Left ventricle myocardium inferior (tissue), 1 donor: ENCODE results near the gene SNF8. TPM values are rescaled to one million over a fixed set of nuclear protein-coding genes. Genes with fewer than 3 reads are reported as not detected.

Experiments
- DNase-seq: peaks from one replicate; pipeline ENCODE4 v3.0.0-alpha.2; 2020
- H3K27ac ChIP-seq: fragments of 200-600 bp; replicated peaks from 2 replicates; pipeline ENCODE4 v1.8.0; 2021
- H3K27me3 ChIP-seq: fragments of 200-600 bp; 2 replicates; pipeline ENCODE4 v1.8.0; 2021; ENCODE audit warnings: low read depth
- H3K36me3 ChIP-seq: fragments of 200-600 bp; 2 replicates; pipeline ENCODE4 v1.8.0; 2021
- H3K4me1 ChIP-seq: fragments of 200-600 bp; 2 replicates; pipeline ENCODE4 v1.8.0; 2021
- H3K4me3 ChIP-seq: fragments of 200-600 bp; 2 replicates; pipeline ENCODE4 v1.8.0; 2021; ENCODE audit warnings: mild to moderate bottlenecking, moderate library complexity
- H3K9me3 ChIP-seq: fragments of 200-600 bp; replicated peaks from 2 replicates; pipeline ENCODE4 v1.8.0; 2021
- intact Hi-C: fragments of 100-400 bp; cut with micrococcal nuclease; formaldehyde crosslinking; loops from one replicate; pipeline ENCODE4 v1.11.0; 2022
- total RNA-seq: library from RNA; stranded (reverse); fragmentation: NEBNext Ultra II Directional; extraction: Animal tissue kit (Norgen Biotek cat#: 25700); gene quantifications from one replicate; pipeline ENCODE4 v1.2.1, GENCODE V29; 2021
- TF ChIP-seq, protein P1 (sequence below): fragments of 200-600 bp; IDR thresholded peaks from 2 replicates; pipeline ENCODE4 v1.8.0; 2021; ENCODE audit warnings: antibody characterized with exemption, mild to moderate bottlenecking, borderline replicate concordance
- donor health status: DM: no; HTN: yes; CAD: no; lungs with severe emphysema.

Gene SNF8
- total RNA-seq, 1 donor from 2014 or later: 111 TPM

DNA sequence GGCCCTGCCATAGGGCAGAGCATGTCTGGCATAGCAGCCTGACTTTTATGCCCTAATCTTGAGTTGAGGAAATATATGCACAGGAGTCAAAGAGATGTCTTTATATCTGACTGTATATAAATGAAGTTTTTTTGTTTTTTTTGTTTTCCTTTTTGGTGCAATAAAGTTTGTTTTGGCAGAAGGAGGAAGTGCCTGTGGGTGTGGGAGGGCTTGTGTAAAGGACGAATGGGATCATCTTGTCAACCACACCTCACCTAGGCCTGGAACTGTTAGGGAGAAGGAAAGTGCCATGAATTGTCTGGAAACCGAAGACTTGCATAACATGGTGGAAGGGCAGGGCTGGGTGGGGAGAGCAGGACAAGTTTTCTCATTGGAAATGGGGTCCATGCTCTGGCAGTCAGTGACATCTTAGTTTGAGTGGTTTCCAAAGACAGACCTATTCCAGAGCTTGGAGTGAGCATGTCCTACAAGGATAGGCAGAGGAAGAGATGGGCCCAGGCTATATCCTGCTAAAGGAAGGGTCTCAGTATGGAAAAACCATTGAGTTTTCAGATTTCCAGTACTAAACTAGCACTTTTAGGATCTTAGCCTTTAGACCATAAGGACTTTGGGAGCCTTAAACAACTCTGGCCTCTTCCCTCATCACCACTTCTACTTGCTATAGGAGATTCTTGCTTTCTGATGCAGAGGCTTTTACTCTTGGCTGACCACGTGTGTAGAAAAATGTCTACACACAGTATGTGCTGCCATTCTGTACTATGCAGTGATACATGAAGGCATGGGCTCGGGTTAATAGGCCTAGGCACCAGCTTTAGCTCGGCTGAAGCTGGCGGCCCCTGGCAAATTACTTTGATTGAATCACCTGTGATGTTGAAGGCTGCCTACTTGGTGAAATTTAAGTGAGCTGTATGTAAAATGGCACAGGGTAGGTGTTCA, 15.5 kb downstream of the SNF8 start:
- TF ChIP-seq, protein P1, sequence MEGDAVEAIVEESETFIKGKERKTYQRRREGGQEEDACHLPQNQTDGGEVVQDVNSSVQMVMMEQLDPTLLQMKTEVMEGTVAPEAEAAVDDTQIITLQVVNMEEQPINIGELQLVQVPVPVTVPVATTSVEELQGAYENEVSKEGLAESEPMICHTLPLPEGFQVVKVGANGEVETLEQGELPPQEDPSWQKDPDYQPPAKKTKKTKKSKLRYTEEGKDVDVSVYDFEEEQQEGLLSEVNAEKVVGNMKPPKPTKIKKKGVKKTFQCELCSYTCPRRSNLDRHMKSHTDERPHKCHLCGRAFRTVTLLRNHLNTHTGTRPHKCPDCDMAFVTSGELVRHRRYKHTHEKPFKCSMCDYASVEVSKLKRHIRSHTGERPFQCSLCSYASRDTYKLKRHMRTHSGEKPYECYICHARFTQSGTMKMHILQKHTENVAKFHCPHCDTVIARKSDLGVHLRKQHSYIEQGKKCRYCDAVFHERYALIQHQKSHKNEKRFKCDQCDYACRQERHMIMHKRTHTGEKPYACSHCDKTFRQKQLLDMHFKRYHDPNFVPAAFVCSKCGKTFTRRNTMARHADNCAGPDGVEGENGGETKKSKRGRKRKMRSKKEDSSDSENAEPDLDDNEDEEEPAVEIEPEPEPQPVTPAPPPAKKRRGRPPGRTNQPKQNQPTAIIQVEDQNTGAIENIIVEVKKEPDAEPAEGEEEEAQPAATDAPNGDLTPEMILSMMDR: no peak
- Histone ChIP-seq H3K36me3 (peaks cover 98% of the 10 kb centered on the region), H3K27ac (no peak overlapping the region), H3K4me3 (no peak overlapping the region), H3K9me3 (no peaks in the 10 kb centered on the region), H3K4me1 (peaks cover 28% of the 10 kb centered on the region), H3K27me3 (no peaks in the 10 kb centered on the region)
- DNase-seq: no peak
- intact Hi-C loops: no loop called here

DNA sequence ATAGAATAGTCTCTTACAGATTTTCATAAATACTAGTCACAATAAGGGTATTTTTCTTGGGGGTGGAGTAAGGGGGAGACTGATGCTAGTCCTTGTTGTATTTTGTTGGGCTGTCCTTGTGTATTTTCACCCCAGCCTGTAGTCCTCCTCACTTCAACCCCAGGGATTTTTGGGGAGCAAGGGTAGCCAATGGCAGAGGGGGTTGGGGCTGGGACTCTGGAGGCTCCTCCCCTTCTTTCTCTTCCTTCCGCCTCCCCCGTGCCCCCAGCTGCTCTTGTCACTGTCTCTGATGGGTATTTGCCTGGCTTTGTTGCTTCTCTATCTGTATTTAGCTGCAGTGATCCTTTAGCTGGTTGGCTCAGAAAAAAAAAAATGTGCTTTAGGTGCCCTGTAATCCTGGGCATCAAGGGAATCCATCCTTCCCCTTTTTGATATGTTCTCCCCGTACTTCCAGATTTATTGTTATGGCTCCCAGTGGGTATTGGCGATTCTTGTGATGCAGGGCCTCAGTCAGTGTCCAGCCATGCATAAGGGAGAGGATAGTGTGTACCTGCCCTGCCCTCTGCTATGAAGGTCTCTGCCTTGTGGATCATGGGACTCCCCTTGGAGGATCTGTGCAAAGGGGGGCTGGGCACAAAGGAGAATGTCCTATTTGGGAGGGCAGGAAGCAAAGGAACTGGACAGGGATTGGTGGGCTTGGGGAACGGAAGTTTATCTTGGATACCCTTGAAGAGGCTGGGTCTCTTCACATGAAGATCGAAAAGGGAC, 16.5 kb downstream of the SNF8 start:
- intact Hi-C loops: no loop called here
- TF ChIP-seq, protein P1: no peak
- H3K36me3 ChIP-seq: peaks cover 98% of the 10 kb centered on the region

DNA sequence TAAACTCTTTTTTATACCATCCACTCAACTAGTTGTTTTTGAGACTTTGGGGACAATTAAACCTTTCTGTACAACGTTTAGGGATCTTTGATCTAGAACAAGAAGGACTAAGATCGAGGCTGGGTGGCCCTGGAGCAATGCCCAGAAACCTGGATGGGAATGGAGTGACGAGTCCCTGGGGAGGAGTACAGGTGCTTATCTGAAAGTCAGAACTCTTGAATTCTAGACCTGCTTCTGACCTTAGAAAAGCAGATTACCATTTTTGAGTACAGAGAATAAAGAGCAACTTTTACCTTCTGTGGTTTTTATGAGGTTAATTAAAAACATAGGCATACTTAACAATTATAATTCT, 18.7 kb downstream of the SNF8 start:
- intact Hi-C loops: no loop called here
- H3K4me1 ChIP-seq: peaks cover 28% of the 10 kb centered on the region
- H3K9me3 ChIP-seq: no peaks in the 10 kb centered on the region
- TF ChIP-seq, protein P1: no peak
- no peaks in the 10 kb centered on the region for H3K27me3 ChIP-seq
- H3K27ac ChIP-seq: no peak overlapping the region
- H3K4me3 ChIP-seq: no peak overlapping the region
- no peak for DNase-seq
- H3K36me3 ChIP-seq: peaks cover 98% of the 10 kb centered on the region

More for the DNA sequence above, 16.5 kb downstream of the SNF8 start:
- H3K27me3 ChIP-seq: no peaks in the 10 kb centered on the region
- peaks cover 28% of the 10 kb centered on the region for H3K4me1 ChIP-seq
- DNase-seq: no peak
- H3K9me3 ChIP-seq: no peaks in the 10 kb centered on the region
- H3K27ac ChIP-seq: no peak overlapping the region
- H3K4me3 ChIP-seq: no peak overlapping the region

DNA sequence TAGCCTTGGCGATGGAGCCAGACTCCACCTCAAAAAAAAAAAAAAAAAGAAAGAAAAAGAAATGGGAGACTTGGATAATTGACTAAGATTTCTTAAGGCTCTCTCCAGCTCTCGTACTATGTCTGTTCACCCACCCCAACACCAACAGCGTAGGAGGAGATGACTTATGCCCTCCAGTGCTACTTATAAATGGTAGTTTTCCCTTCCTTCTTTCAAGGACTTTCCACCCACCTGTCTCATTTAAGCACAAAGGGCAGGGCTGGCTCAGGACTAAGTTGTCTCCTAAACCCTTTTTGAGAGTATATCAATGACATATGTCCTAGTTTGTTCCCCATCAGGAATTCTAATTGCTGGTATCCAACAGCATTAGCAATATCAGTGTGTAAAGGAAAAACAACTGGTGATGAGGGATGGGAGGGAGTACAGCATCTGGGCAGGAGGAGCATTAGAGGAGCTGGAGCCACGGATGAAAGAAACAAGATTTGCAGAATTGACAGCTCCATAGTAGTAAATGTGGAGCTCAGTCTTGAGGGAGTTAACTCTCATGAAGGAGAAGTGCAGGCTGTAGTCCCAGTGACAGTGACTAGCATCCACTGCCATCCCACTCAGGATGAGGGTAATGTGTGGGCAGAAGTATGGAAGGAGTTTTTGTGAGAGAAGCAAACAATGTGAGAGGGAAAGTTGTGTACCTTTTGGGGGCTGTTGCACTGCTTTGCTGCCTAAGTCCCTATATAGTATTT, 19.2 kb downstream of the SNF8 start:
- Histone ChIP-seq H3K9me3 (no peaks in the 10 kb centered on the region), H3K27me3 (no peaks in the 10 kb centered on the region), H3K4me1 (peaks cover 26% of the 10 kb centered on the region), H3K4me3 (no peak overlapping the region), H3K27ac (no peak overlapping the region), H3K36me3 (peaks cover 98% of the 10 kb centered on the region)
- TF ChIP-seq, protein P1: no peak
- intact Hi-C loops: no loop called here
- no peak for DNase-seq
